HG02938 (cell line): ENCODE results near the gene FIGLA.

Source experiments
- ATAC-seq: cut with Tn5 transposase; IDR thresholded peaks from one replicate; pipeline ENCODE4 v1.9.1; 2021; ENCODE audit warnings: mild to moderate bottlenecking, moderate library complexity; ENCODE audit not compliant: unreplicated experiment

The FIGLA gene

GRCh38 chr2:70776266-70776665 lies 14.2 kb downstream of the FIGLA start:
- no peak for ATAC-seq

GRCh38 chr2:70775141-70775540 lies 15.3 kb downstream of the FIGLA start:
- no peak for ATAC-seq

- ATAC-seq: no peak
Observed at GRCh38 chr2:70772486-70773155, 17.8 kb downstream of the FIGLA start.

- ATAC-seq: peak; percentile 82
Observed at GRCh38 chr2:70771446-70771845, 19.0 kb downstream of the FIGLA start.

- ATAC-seq: no peak
Observed at GRCh38 chr2:70769450-70769849, 21.0 kb downstream of the FIGLA start.

- ATAC-seq: no peak
Observed at GRCh38 chr2:70768590-70769085, 21.8 kb downstream of the FIGLA start.

- ATAC-seq: no peak
Observed at GRCh38 chr2:70767699-70768589, 22.5 kb downstream of the FIGLA start, which contains the start of gene ADD2. TSS of gene ADD2 (minus strand) at chr2:70768200. CDS start at chr2:70706408, 61,792 bp downstream.

GRCh38 chr2:70767079-70767698 lies 23.3 kb downstream of the FIGLA start:
- no peak for ATAC-seq

GRCh38 chr2:70766357-70767078 lies 23.9 kb downstream of the FIGLA start:
- no peak for ATAC-seq

GRCh38 chr2:70765507-70765906 lies 24.9 kb downstream of the FIGLA start:
- ATAC-seq: no peak

GRCh38 chr2:70759446-70759845 lies 31.0 kb downstream of the FIGLA start:
- no peak for ATAC-seq

GRCh38 chr2:70757966-70758365 lies 32.5 kb downstream of the FIGLA start:
- ATAC-seq: no peak

- ATAC-seq: no peak
Observed at GRCh38 chr2:70757360-70757759, 33.1 kb downstream of the FIGLA start.

GRCh38 chr2:70756128-70756527 lies 34.3 kb downstream of the FIGLA start:
- ATAC-seq: no peak

GRCh38 chr2:70753902-70754301 lies 36.5 kb downstream of the FIGLA start:
- ATAC-seq: no peak

GRCh38 chr2:70753031-70753430 lies 37.4 kb downstream of the FIGLA start:
- no peak for ATAC-seq

GRCh38 chr2:70752396-70752795 lies 38.0 kb downstream of the FIGLA start:
- ATAC-seq: no peak

- ATAC-seq: no peak
Observed at GRCh38 chr2:70751881-70752280, 38.6 kb downstream of the FIGLA start.

- ATAC-seq: no peak
Observed at GRCh38 chr2:70750320-70750719, 40.1 kb downstream of the FIGLA start.

- ATAC-seq: no peak
Observed at GRCh38 chr2:70748002-70748784, 42.2 kb downstream of the FIGLA start.
